Heart right ventricle (tissue), 16 donors: ENCODE measurements around the gene RPL10A. TPM values are rescaled to one million over a fixed set of nuclear protein-coding genes. Genes with fewer than 3 reads are reported as not detected.

Source experiments
- ATAC-seq, 8 donors: fragments of 200-7000 bp; cut with Tn5 transposase; one replicate each; pipeline ENCODE4 v1.9.1; 2020; ENCODE audit warnings: mild to moderate bottlenecking in 8 of 8, moderate library complexity in 8 of 8, moderate number of reproducible peaks in 1 of 8
- DNase-seq, 2 donors: peaks; one replicate each; pipeline ENCODE4 v3.0.0-alpha.2; 2020
- H3K27ac ChIP-seq, 10 donors: fragments of 200-600 bp; sonication (generic) in 2 of 10; one replicate each; pipeline versions ENCODE4 v1.5.0 to v1.8.0; 2020 to 2022; ENCODE audit warnings: mild to moderate bottlenecking in 3 of 10
- H3K27me3 ChIP-seq, 7 donors: fragments of 200-600 bp; one replicate each; pipeline ENCODE4 v1.8.0; 2021 to 2022; ENCODE audit warnings: mild to moderate bottlenecking in 2 of 7
- H3K36me3 ChIP-seq, 9 donors: fragments of 200-600 bp; sonication (generic) in 1 of 9; one replicate each; pipeline versions ENCODE4 v1.5.0 to v1.8.0; 2020 to 2022; ENCODE audit warnings: mild to moderate bottlenecking in 2 of 9
- H3K4me1 ChIP-seq, 9 donors: fragments of 200-600 bp; sonication (generic) in 1 of 9; one replicate each; pipeline versions ENCODE4 v1.5.0 to v1.8.0; 2020 to 2022; ENCODE audit warnings: mild to moderate bottlenecking in 4 of 9
- H3K4me3 ChIP-seq, 10 donors: fragments of 200-600 bp; sonication (generic) in 2 of 10; one replicate each; pipeline versions ENCODE4 v1.5.0 to v1.8.0; 2020 to 2022; ENCODE audit warnings: mild to moderate bottlenecking in 7 of 10, moderate library complexity in 2 of 10
- H3K9me3 ChIP-seq, 11 donors: fragments of 200-600 bp in 10 of 11; sonication (generic) in 2 of 11; one replicate each; pipeline versions ENCODE4 v1.5.0 to v1.8.0; 2013 to 2022; ENCODE audit warnings: mild to moderate bottlenecking in 2 of 11, control low read depth in 1 of 11, moderate library complexity in 1 of 11
- WGBS, 2 donors: extraction: QIAGEN DNeasy Blood & Tissue Kit; methylation state at CpG; one replicate each; pipeline ENCODE4 v1.1.7; 2013; ENCODE audit warnings: inconsistent platforms in 1 of 2; 5-methylcytosine and 5-hydroxymethylcytosine counted together
- intact Hi-C, 10 donors: fragments of 100-400 bp; cut with DNase I; formaldehyde crosslinking; loops; one replicate each; pipeline versions ENCODE4 v1.11.1 to v1.14.2; 2022
- polyA plus RNA-seq, 2 donors: library from polyadenylated mRNA; stranded (reverse); fragments of 200-250 nt; gene quantifications; one replicate each; pipeline ENCODE4 v1.2.3, GENCODE V29; 2013
- total RNA-seq, 10 donors: library from RNA; stranded (reverse); fragmentation: NEBNext Ultra II Directional in 3 of 10; extraction: Animal tissue kit (Norgen Biotek cat#: 25700) in 3 of 10; gene quantifications; one replicate each; pipeline versions ENCODE4 v1.2.1 to v1.2.4, GENCODE V29; 2021 to 2023
- TF ChIP-seq, protein P1 (sequence below), 9 donors: fragments of 200-600 bp; sonication (generic) in 2 of 9; IDR thresholded peaks; one replicate each; pipeline versions ENCODE4 v1.5.0 to v1.8.0; 2021 to 2022; ENCODE audit warnings: antibody characterized with exemption in 9 of 9, mild to moderate bottlenecking in 5 of 9, moderate library complexity in 1 of 9
- donor health status: Arrhythmogenic right ventricular cardiomyopathy.
- donor health status: ischemic (EF 13 %, LVEDD 7.1; RV severe dilation, severe dysfunction).
- donor health status: healthy with polysubstance abuse.
- donor health status: DM: no; HTN: yes; CAD: no.
- donor health status: DM: no; HTN: no; CAD: no.
- donor health status: ischemic (EF 25% LVEDD 6.9; RV normal size, moderate dysfunction).
- donor health status: ischemic (EF 25% LVEDD 5.7; RV mildly dilated, moderate dysfunction).
- donor health status: healthy.
- donor health status: DM: yes; HTN: yes; CAD: no.
- donor health status: Ischemic cardiomyopathy.
- donor health status: ischemic (EF 35%, LVEDD 5.7; RV mildly dilated, moderate dysfunction).
- donor health status: nonischemic (EF 11% LVEDD 7.7; RV severe dilation, severe dysfunction).
- donor health status: DM: yes; HTN: yes; CAD: no.
- donor health status: PGD.
- donor health status: ischemic (EF 29% LVEDD 5.4; RV normal size, mild dysfunction).
- donor health status: nonischemic (EF 23%, LVEDD 6.1; RV moderate dilation, normal function).

Gene RPL10A
- total and polyA plus RNA-seq, 12 donors, result 231 to 1,620 (median 529) TPM

DNA sequence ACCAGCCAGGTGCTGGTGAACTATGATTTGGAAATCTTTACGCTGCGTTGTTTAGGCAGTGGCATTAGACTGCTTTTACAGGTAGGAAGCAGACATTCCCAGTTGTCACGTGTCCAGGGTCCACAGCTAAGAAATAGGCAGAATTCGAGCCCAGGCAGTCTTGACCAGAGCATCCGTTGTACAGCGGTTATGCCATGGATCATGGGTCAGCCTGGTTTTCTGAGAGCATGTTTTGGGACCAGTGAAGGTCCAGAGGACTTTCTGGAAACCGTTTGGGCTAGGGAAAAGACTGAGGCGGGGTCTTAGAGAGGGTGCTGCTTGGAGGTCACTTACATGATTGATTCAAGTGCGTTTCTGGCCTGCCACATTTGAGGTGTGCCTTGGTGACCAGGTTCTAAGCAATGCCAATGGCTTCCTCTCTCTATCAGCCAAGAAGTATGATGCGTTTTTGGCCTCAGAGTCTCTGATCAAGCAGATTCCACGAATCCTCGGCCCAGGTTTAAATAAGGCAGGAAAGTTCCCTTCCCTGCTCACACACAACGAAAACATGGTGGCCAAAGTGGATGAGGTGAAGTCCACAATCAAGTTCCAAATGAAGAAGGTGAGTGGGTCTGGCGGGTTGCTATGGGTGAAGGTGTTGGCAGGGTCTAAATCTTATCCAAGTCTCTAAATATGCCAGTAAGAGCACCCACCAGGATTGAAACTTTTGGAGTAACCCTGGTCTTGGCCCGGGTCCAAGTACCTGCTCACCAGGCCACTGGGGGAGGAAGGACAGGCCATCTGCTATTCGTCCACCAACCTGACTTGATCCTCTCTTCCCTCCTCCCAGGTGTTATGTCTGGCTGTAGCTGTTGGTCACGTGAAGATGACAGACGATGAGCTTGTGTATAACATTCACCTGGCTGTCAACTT is 1.8 kb downstream of the RPL10A start:
- no peaks in the 10 kb centered on the region for H3K27me3 ChIP-seq
- peaks cover 4 to 47% (median 40%) of the 10 kb centered on the region in 9 donors for H3K4me1 ChIP-seq
- ATAC-seq (no peak), DNase-seq (no peak)
- H3K4me3 ChIP-seq, result peak overlapping the region; percentile 68 to 87 (median 82)
- H3K9me3 ChIP-seq, result no peaks in the 10 kb centered on the region
- 45 to 51% methylated on average over 18 of the region's 18 CpGs for WGBS, 2 donors
- peaks cover 0 to 65% (median 36%) of the 10 kb centered on the region in 9 donors for H3K36me3 ChIP-seq
- intact Hi-C loops, result loop anchor here in 5 of 10 donors (2.0 to 5.0 kb wide), 2 partner anchors 27 to 128 kb away; partner anchors contain the start of genes PPARD (in 4 of the 5) and TEAD3 (in 1 of the 5)
- TF ChIP-seq, protein P1, sequence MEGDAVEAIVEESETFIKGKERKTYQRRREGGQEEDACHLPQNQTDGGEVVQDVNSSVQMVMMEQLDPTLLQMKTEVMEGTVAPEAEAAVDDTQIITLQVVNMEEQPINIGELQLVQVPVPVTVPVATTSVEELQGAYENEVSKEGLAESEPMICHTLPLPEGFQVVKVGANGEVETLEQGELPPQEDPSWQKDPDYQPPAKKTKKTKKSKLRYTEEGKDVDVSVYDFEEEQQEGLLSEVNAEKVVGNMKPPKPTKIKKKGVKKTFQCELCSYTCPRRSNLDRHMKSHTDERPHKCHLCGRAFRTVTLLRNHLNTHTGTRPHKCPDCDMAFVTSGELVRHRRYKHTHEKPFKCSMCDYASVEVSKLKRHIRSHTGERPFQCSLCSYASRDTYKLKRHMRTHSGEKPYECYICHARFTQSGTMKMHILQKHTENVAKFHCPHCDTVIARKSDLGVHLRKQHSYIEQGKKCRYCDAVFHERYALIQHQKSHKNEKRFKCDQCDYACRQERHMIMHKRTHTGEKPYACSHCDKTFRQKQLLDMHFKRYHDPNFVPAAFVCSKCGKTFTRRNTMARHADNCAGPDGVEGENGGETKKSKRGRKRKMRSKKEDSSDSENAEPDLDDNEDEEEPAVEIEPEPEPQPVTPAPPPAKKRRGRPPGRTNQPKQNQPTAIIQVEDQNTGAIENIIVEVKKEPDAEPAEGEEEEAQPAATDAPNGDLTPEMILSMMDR (IDR thresholded peaks at IDR 0.05), result no peak
- H3K27ac ChIP-seq, result peak overlapping the region in 6 of 10 donors; percentile 9 to 93 (median 90)

DNA sequence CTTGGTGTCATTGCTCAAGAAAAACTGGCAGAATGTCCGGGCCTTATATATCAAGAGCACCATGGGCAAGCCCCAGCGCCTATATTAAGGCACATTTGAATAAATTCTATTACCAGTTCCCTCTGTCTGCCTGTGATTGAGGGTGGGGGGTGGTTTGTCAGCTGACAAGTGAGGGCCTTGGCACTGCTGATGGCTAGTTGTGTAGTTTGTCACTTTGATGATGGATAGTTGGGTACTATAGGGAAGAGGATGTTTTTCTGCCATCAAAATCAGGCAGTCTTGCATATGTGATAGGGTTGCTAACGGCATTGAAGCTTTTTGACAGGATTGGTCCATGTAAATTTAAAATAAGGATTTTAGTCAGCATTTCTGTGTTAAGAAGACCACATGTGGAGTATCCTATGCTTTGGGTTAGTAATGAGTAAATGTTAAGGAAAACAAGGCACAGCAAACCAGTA is 2.5 kb downstream of the RPL10A start:
- DNase-seq (no peak), ATAC-seq (no peak)
- Histone ChIP-seq H3K27ac (peak overlapping the region in 1 of 10 donors; percentile 89), H3K27me3 (no peaks in the 10 kb centered on the region), H3K4me1 (peaks cover 4 to 47% (median 40%) of the 10 kb centered on the region in 9 donors), H3K36me3 (peaks cover 0 to 71% (median 40%) of the 10 kb centered on the region in 9 donors), H3K4me3 (peak overlapping the region in 2 of 10 donors; percentile 78 to 86), H3K9me3 (no peaks in the 10 kb centered on the region)
- TF ChIP-seq, protein P1 (IDR thresholded peaks at IDR 0.05), result no peak
- 75% methylated on average over 3 of the region's 3 CpGs for whole genome bisulfite sequencing, 2 donors
- intact Hi-C loops, result no loop called here

DNA sequence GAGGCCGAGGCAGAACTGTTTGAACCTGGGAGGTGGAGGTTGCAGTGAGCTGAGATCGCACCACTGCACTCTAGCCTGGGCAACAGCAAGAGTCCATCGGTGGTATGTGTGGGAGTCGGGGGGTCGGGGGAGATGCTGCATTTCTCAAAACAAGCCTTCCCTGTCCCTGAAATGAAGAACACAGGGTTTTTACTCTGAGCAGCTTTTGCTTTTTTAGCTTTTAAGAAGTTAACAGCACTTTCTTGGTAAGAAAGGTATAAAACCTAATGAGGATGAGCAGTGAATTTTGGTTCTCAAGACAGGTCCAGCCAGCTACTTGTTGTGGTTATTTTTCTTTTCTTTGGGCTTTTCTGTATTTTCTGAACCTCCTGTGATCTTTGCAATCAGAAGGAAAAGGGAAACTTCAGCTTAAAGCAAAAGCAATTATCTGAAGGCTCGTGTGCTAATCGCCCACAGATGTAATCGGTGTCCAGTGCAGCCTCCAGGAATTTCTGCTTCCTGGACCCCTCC is 3.7 kb downstream of the RPL10A start:
- Histone ChIP-seq H3K36me3 (peaks cover 0 to 72% (median 40%) of the 10 kb centered on the region in 9 donors), H3K4me3 (no peak overlapping the region)
- 58 to 60% methylated on average over 8 of the region's 8 CpGs for WGBS, 2 donors

More for the DNA sequence above, 3.7 kb downstream of the RPL10A start:
- Histone ChIP-seq H3K4me1 (peaks cover 4 to 47% (median 40%) of the 10 kb centered on the region in 9 donors), H3K27me3 (no peaks in the 10 kb centered on the region), H3K9me3 (no peaks in the 10 kb centered on the region), H3K27ac (peak overlapping the region in 3 of 10 donors; percentile 17 to 47 (median 39))
- intact Hi-C loops, result no loop called here
- no peak for ATAC-seq
- no peak for DNase-seq
- TF ChIP-seq, protein P1 (IDR thresholded peaks at IDR 0.05), result no peak
